ENCODE measurements around the gene IGFL2. TPM values are rescaled to one million over a fixed set of nuclear protein-coding genes. Genes with fewer than 3 reads are reported as not detected.
"Not testable (repeated sequence)": the region's sequence is repeated elsewhere in the genome, so short reads cannot be mapped to it uniquely, and the experiment has no call there.

IGFL2 gene
- not detected for total RNA-seq
- not detected for polyA plus RNA-seq

DNA sequence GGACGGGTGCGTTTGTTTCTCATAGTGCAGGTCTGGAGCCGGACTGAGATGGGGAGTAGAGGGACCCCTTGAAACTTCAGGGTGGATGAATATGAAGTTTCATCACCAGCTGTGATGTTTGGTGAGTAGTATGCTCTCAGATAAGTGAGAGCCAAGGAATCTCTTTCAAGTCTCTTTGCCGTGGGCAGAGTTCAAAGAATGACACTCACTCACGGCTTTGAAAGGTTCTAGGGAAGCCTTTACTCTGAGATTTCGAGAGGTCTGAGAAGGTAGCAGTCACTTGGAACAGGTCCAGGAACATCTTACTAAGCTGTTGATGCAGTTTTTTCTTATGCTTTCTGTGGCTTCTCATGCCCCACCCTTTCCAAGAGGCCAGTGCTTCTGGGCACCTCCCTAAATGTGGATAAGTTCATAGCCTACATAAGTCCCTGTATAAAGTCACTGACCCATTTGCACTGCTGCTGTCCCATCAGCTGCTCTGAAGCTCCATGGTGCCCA lies at the start of gene IGFL2:
TSS of gene IGFL2 (plus strand) at position 448 of the 498 bp plus-strand sequence. CDS start at position 489, 41 bp downstream.
- Histone ChIP-seq H3K36me3 (ENCODE audit: insufficient read depth) (no peaks in the 10 kb centered on the region), H3K4me3 (ENCODE audit: low read depth, low read length) (no peak within 1 kb of the TSS), H3K27ac (ENCODE audit: low read depth) (no peak within 1 kb of the TSS), H3K4me1 (ENCODE audit: insufficient read depth) (no peaks in the 10 kb centered on the region)
- no peak for DNase-seq (ENCODE audit: extremely low spot score)
- 47% methylated on average over 6 of the region's 6 CpGs for WGBS

GRCh38 chr19:46100344-46100743 lies 47.7 kb upstream of the IGFL2 start:
- no peak for DNase-seq (ENCODE audit: extremely low spot score)
- no peak overlapping the region for H3K27ac ChIP-seq (ENCODE audit: low read depth)
- no peaks in the 10 kb centered on the region for H3K36me3 ChIP-seq (ENCODE audit: insufficient read depth)
- H3K4me3 ChIP-seq (ENCODE audit: low read depth, low read length) = no peak overlapping the region
- 77% methylated on average over 1 of the region's 1 CpG for WGBS
- no peaks in the 10 kb centered on the region for H3K4me1 ChIP-seq (ENCODE audit: insufficient read depth)

DNA sequence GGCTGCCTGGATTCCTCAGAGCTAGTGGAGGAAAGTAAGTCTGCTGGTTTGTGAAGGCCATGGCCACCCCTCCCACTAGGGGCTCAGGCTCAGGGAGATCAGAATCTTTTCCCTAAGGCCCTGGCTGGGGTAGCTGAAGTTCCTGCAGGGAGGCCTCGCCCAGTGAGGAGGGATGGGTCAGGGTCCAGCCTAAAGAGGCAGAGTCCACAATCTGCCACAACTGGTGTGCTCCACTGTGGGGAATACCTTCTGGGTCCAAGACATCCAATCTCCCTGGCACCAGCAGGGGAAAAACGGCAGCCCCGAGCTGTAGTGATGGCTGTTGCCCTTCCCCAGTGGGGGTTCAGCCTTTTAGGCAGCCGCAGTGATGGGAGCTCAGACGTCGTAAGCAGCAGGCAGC lies 46.7 kb upstream of the IGFL2 start:
- 55% methylated on average over 6 of the region's 6 CpGs for WGBS
- Histone ChIP-seq H3K36me3 (ENCODE audit: insufficient read depth) (no peaks in the 10 kb centered on the region), H3K4me1 (ENCODE audit: insufficient read depth) (no peaks in the 10 kb centered on the region), H3K4me3 (ENCODE audit: low read depth, low read length) (no peak overlapping the region), H3K27ac (ENCODE audit: low read depth) (no peak overlapping the region)
- no peak for DNase-seq (ENCODE audit: extremely low spot score)

DNA sequence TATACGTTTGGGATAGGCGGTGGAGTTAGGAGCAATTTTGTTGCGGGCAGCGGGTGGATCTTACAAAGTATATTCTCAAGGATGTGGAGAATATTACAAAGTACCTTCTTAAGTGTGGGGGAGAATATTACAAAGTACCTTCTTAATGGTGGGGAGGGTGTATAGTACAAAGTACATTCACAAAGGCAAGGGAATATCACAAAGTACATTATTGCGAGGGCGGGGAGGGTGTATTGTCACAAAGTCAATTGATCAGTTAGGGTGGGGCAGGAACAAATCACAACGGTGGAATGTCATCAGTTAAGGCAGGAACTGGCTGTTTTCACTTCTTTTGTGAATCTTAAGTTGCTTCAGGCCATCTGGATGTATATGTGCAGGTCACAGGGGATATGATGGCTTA lies 45.7 kb upstream of the IGFL2 start:
- H3K27ac ChIP-seq (ENCODE audit: low read depth); H3K36me3 ChIP-seq (ENCODE audit: insufficient read depth); DNase-seq (ENCODE audit: extremely low spot score); H3K4me3 ChIP-seq (ENCODE audit: low read depth, low read length); H3K4me1 ChIP-seq (ENCODE audit: insufficient read depth): not testable (repeated sequence)
- 79% methylated on average over 7 of the region's 7 CpGs for WGBS

GRCh38 chr19:46107371-46107770 lies 40.7 kb upstream of the IGFL2 start:
- no peak overlapping the region for H3K27ac ChIP-seq (ENCODE audit: low read depth)
- H3K4me3 ChIP-seq (ENCODE audit: low read depth, low read length) = no peak overlapping the region
- WGBS = 68% methylated on average over 6 of the region's 6 CpGs
- DNase-seq (ENCODE audit: extremely low spot score) = no peak
- no peaks in the 10 kb centered on the region for H3K4me1 ChIP-seq (ENCODE audit: insufficient read depth)
- H3K36me3 ChIP-seq (ENCODE audit: insufficient read depth) = no peaks in the 10 kb centered on the region

DNA sequence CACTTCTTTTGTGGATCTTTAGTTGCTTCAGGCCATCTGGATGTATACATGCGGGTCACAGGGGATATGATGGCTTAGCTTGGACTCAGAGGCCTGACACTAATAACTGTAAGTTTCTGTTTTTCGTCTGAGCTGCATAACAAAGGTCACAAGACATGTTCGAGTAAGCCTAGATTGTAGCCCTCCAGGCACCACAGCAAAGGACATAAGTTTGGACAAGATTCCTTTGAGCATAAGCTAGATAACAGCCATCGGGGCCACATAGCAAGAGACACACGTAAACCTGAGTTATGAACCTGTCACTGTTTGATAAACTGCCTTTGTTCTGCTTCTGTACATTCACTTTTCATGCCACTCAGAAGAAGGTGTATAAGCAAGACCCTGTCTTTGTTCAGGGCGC lies 38.2 kb upstream of the IGFL2 start:
- Histone ChIP-seq H3K4me1 (ENCODE audit: insufficient read depth) (no peaks in the 10 kb centered on the region), H3K36me3 (ENCODE audit: insufficient read depth) (no peaks in the 10 kb centered on the region), H3K4me3 (ENCODE audit: low read depth, low read length) (no peak overlapping the region), H3K27ac (ENCODE audit: low read depth) (no peak overlapping the region)
- 34% methylated on average over 6 of the region's 6 CpGs for WGBS
- no peak for DNase-seq (ENCODE audit: extremely low spot score)

DNA sequence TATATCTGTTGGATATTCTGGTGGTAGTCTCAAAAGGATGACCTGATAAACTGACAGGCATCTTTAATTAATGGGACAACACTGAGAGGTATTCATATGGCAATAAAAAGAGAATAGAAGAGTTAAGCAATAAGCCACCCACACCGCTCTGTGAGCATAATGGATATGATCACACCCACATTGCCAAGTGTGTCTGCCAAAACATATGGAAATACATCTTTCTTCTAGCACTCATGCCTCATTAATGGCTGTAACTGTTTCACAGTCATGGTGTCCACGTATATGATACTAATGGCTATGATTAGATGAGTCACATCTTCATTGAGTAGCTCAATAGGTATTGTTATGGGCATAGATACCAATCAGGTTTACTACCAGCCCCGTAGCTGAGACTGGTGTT lies 36.7 kb upstream of the IGFL2 start:
- 59% methylated on average over 3 of the region's 3 CpGs for WGBS
- no peak for DNase-seq (ENCODE audit: extremely low spot score)
- no peaks in the 10 kb centered on the region for H3K36me3 ChIP-seq (ENCODE audit: insufficient read depth)
- no peak overlapping the region for H3K4me3 ChIP-seq (ENCODE audit: low read depth, low read length)
- no peak overlapping the region for H3K27ac ChIP-seq (ENCODE audit: low read depth)
- no peaks in the 10 kb centered on the region for H3K4me1 ChIP-seq (ENCODE audit: insufficient read depth)

DNA sequence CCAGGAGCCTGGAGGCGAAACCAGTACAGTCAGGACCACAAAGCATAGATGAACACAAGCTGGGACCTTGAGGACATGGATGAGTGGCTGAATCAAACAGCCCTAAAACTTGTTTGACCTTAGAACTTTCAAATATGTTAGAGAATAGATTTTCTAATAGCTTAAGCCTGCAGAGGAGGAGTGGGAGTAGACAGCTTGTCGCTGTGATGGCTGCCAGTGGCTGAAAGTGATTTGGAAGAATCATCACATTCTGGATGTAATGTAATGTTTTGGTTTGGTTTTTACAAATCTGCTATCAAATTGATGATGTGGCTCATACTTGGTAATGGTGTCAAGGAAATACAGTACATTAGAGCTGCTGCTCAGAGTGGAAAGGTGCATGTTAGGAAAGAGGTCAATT lies 35.5 kb upstream of the IGFL2 start:
- Histone ChIP-seq H3K27ac (ENCODE audit: low read depth) (no peak overlapping the region), H3K4me1 (ENCODE audit: insufficient read depth) (no peaks in the 10 kb centered on the region), H3K36me3 (ENCODE audit: insufficient read depth) (no peaks in the 10 kb centered on the region), H3K4me3 (ENCODE audit: low read depth, low read length) (no peak overlapping the region)
- WGBS = 67% methylated on average over 2 of the region's 2 CpGs
- DNase-seq (ENCODE audit: extremely low spot score) = no peak

GRCh38 chr19:46113726-46114125 lies 34.3 kb upstream of the IGFL2 start:
- H3K36me3 ChIP-seq (ENCODE audit: insufficient read depth) = no peaks in the 10 kb centered on the region
- no peak overlapping the region for H3K4me3 ChIP-seq (ENCODE audit: low read depth, low read length)
- no peak overlapping the region for H3K27ac ChIP-seq (ENCODE audit: low read depth)
- no peak for DNase-seq (ENCODE audit: extremely low spot score)
- WGBS = 26% methylated on average over 1 of the region's 1 CpG
- no peaks in the 10 kb centered on the region for H3K4me1 ChIP-seq (ENCODE audit: insufficient read depth)

DNA sequence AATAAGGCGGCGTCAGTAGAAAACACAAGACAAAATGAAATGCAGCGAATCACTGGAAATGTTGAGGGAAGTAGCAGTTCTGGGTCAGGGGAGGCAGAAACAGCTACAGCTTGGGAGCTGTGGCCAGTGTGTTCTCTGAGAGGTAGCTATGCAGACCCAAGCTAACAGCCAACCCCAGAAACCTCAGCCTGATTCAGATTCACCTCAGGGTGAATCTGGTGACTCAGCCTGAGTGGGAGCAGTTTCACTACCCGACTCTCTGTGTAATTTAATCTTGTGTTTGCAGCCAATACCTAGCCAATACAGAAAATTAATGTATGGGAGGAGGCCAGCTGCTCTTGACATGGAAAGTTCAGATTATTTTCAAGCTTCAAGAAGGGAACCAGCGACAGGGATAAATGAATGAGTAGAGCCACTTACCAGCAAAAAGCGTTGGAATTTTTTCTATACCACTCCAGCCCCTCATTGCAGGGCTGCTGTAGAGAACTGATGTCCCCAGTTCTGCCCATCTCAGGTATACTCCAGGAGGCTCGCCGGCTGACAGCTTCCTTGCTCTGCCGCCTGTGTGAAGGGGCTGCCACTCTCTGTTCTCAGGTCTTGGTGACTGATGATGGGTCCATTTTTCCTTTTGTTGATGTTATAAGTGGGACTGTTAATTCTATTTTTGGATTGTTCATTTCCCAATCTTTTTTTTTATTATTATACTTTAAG lies 32.5 kb upstream of the IGFL2 start:
- DNase-seq (ENCODE audit: extremely low spot score) = no peak
- no peak overlapping the region for H3K27ac ChIP-seq (ENCODE audit: low read depth)
- H3K4me1 ChIP-seq (ENCODE audit: insufficient read depth) = no peaks in the 10 kb centered on the region
- WGBS = 71% methylated on average over 9 of the region's 9 CpGs
- H3K4me3 ChIP-seq (ENCODE audit: low read depth, low read length) = no peak overlapping the region
- no peaks in the 10 kb centered on the region for H3K36me3 ChIP-seq (ENCODE audit: insufficient read depth)

DNA sequence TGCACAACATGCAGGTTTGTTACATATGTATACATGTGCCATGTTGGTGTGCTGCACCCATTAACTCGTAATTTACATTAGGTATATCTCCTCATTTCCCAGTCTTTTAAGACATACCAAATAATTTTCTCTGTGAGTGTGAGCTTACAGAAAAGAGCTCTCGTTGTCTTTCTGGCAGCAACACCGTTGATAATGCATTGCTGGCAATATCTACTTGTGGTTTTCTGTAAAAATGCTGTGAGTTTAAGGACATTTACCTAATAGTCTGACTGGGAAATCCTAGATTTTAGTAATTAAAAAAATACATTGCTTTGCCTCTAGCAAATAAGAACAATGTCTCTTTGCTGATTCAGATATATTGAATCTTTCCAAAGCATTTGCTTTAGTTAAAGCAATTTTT lies 31.9 kb upstream of the IGFL2 start:
- H3K4me3 ChIP-seq (ENCODE audit: low read depth, low read length) = no peak overlapping the region
- no peak for DNase-seq (ENCODE audit: extremely low spot score)
- no peaks in the 10 kb centered on the region for H3K36me3 ChIP-seq (ENCODE audit: insufficient read depth)
- H3K27ac ChIP-seq (ENCODE audit: low read depth) = no peak overlapping the region
- 63% methylated on average over 3 of the region's 3 CpGs for WGBS
- H3K4me1 ChIP-seq (ENCODE audit: insufficient read depth) = no peaks in the 10 kb centered on the region

DNA sequence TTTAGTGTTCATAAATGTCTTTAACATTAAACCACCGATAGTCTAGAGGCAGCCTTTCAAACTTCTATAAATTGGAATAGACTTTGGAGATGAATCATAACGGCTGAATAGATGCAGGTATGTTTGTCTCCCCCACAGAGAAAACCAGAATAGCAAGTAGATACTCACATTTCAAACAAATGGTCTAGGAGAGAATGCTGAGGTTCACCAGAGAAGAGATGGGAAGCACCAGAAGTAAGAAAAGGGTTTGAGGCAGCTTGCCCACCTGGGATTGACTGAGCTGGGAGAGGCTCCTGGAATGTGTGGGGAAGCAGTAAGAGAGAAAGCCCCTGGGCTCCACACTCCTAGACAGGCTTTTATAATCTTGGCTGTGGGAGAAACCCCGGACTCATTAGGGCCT lies 29.9 kb upstream of the IGFL2 start:
- no peak for DNase-seq (ENCODE audit: extremely low spot score)
- no peak overlapping the region for H3K4me3 ChIP-seq (ENCODE audit: low read depth, low read length)
- no peaks in the 10 kb centered on the region for H3K36me3 ChIP-seq (ENCODE audit: insufficient read depth)
- no peaks in the 10 kb centered on the region for H3K4me1 ChIP-seq (ENCODE audit: insufficient read depth)
- H3K27ac ChIP-seq (ENCODE audit: low read depth) = no peak overlapping the region
- WGBS = 70% methylated on average over 3 of the region's 3 CpGs

DNA sequence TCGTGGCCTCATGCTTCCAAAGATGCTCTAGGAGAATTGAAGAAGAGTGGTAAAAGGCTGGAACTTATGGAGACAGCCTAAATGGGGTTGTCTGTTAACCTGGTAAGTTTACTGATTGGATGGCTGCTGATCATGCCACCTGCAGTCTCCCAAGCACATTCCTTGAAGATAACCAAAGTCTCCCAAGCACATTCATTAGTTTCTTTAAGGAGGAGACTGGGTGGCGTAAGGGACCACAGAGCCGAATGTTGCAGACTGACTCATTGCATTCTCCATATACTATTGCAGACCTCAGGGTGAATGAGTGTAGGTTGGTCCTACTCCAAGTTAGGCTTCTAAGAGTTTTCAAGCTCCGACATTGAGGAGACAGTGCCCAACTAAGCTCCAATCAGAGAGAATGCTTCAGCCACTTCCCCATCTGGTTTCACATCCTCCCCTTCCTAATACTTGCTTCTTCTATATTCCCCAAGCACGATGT lies 23.4 kb upstream of the IGFL2 start, which contains the start of gene IGFL3:
TSS of gene IGFL3 (minus strand) at position 51 of the 478 bp plus-strand sequence. CDS start at position 12, 39 bp downstream.
- Histone ChIP-seq H3K27ac (ENCODE audit: low read depth) (no peak within 1 kb of the TSS), H3K4me1 (ENCODE audit: insufficient read depth) (no peaks in the 10 kb centered on the region), H3K4me3 (ENCODE audit: low read depth, low read length) (no peak within 1 kb of the TSS), H3K36me3 (ENCODE audit: insufficient read depth) (no peaks in the 10 kb centered on the region)
- 85% methylated on average over 5 of the region's 5 CpGs for WGBS
- DNase-seq (ENCODE audit: extremely low spot score) = no peak

- 74% methylated on average over 4 of the region's 4 CpGs for WGBS
- Histone ChIP-seq H3K4me3 (ENCODE audit: low read depth, low read length) (no peak overlapping the region), H3K36me3 (ENCODE audit: insufficient read depth) (no peaks in the 10 kb centered on the region), H3K27ac (ENCODE audit: low read depth) (no peak overlapping the region), H3K4me1 (ENCODE audit: insufficient read depth) (no peaks in the 10 kb centered on the region)
- DNase-seq (ENCODE audit: extremely low spot score) = no peak
These were observed 22.6 kb upstream of the IGFL2 start for GRCh38 chr19:46125447-46125846.

All from urinary bladder (tissue), 4 donors.